GM19328 (cell line): ENCODE results near the gene ZNF358.

ENCODE experiments used
- ATAC-seq: cut with Tn5 transposase; IDR thresholded peaks from one replicate; pipeline ENCODE4 v1.9.1; 2021; ENCODE audit warnings: mild to moderate bottlenecking, moderate library complexity; ENCODE audit not compliant: unreplicated experiment

The ZNF358 gene

DNA sequence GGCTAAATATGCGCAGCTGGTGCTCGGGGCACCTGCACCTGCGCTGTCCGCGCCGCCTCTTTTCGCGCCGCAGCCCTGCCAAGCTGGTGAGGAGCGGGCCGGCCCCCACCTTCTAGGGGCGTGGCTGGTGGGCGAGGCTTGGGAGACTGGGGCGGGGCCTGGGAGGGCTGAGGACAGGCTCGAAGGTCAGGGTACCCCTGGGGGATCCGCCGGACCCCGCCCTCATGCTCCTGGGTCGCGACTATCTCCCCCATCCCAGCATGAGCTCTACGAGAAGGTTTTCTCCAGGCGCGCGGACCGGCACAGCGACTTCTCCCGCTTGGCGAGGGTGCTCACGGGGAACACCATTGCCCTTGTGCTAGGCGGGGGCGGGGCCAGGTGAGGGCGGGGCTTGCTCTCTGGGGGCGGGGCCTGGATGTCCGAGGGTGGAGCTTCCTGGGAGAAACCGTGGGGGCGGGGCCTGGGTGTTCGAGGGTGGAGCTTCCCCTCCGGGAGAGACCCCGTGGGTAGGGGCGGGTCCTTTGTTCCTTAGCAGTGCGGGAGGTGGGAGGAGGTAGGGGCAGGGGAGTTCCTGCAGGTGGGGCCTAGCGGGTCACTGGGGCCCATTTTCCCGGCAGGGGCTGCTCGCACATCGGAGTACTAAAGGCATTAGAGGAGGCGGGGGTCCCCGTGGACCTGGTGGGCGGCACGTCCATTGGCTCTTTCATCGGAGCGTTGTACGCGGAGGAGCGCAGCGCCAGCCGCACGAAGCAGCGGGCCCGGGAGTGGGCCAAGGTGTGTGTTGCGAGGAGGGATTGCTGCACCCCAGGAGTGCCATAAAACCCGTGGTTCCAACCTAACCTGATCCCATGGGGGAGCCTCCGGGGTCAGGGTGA lies 39.3 kb downstream of the ZNF358 start:
- no peak for ATAC-seq

DNA sequence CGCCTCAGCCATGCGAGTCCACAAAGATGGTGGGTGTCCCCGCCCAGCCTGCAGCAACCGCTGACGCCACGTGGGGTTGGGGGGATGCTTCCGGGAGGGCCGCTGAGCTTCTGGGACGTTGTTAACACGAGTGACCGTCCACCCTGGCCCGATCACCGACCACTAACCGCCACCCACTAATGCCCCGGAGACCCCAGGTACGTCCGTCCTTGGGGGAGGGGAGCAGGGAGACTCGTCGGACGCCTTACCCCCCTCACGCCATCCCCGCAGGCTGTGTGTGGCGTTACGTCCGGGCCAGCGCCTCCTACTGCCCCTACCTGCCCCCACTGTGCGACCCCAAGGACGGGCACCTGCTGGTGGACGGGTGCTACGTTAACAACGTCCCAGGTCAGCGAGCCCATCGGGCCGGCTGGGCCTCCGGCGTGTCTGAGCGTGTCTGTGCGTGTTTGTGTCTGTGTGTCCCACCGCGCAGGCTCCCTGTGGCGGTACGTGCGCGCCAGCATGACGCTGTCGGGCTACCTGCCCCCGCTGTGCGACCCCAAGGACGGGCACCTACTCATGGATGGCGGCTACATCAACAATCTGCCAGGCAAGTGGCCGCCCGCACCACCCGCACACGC lies 40.9 kb downstream of the ZNF358 start:
- no peak for ATAC-seq

DNA sequence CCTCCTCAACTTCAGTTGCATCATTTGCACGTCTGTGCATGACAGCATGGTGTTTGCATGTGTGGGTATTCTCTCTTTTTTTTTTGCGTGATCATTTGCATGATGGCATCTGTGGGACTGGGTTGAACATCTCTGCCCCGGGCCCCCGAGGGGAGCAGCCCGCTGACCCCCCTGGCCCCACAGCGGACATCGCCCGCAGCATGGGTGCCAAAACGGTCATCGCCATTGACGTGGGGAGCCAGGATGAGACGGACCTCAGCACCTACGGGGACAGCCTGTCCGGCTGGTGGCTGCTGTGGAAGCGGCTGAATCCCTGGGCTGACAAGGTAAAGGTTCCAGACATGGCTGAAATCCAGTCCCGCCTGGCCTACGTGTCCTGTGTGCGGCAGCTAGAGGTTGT lies 42.8 kb downstream of the ZNF358 start:
- no peak for ATAC-seq

DNA sequence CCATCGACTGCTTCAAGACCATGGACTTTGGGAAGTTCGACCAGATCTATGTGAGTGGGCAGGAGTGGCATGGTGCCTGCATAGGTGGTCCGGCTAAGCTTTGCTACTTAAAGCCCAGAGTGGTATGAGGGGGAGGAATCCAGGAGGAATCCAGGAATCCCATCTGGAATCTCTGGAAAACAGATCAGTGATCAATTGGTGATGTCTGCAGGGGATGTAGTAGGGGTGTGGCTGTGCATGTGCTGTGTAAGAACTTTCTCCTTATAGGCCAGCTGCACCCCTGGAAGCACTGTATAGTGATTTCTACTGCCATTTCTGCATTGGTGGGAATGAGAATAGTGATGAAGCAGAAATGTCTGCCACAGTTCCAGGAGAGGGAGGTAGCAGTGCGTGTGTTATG lies 43.2 kb downstream of the ZNF358 start:
- no peak for ATAC-seq

DNA sequence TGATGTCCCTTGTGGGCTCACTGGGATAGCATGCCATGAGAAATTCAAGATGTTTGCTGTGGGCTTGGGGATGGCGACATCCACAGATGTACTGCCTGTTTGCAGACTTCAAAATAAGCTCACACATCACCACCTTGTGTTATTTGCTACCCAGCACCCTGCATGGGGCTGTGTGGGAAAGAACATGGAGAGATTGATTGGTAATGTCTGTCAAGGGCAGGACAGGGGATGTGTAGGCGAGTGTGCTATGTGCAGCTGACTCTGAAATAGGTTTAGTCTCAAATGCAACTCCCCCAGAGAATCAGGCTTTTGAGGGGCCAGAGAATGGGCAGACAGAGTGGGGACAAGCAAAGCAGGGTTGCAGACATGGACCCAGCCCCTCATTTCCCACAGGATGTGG lies 44.4 kb downstream of the ZNF358 start:
- ATAC-seq: no peak

DNA sequence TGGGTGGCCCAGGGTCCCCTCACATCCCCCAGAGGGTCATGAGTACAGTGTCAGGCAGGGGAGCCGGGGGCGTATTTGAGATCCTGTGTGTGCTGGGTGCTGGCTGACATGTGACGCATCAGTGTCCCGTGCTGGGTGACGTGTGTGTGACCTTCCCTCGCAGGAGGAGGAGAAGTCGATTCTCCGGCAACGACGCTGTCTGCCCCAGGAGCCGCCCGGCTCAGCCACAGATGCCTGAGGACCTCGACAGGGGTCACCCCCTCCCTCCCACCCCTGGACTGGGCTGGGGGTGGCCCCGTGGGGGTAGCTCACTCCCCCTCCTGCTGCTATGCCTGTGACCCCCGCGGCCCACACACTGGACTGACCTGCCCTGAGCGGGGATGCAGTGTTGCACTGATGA lies 45.4 kb downstream of the ZNF358 start:
- no peak for ATAC-seq

DNA sequence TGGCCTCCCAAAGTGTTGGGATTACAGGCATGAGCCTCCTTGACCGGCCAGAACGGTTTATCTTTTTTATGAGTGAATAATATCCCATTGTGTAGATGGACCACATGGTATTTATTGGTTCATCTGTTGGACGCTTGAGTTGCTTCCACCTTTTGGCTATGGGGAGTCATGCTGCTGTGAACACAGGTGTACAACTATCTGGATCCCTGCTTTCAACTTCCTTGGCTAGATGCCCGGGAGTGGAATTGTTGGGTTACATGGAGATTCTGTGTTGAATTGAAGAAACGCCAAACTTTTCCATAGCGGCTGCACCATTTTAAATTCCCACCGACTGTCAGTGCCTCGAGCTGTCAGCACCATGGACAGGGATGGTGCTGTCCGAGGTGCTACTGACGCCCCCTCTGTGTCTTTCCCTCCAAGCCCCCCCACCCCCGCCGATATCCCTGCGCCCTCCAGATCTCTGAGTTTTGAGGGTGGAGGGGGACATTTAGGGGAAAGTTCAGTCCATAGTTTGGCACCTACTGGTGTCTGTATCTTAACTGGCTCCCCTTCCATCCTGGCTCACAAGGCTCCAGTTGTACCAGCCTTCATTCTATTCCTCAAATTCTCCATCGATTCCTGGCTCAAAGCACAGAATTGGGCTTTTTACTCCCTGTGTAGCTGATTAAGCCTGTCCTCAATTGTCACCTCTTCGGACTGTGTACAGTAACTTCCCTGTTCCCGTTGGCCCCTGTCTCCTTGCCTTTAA lies 46.9 kb downstream of the ZNF358 start:
- ATAC-seq: no peak

DNA sequence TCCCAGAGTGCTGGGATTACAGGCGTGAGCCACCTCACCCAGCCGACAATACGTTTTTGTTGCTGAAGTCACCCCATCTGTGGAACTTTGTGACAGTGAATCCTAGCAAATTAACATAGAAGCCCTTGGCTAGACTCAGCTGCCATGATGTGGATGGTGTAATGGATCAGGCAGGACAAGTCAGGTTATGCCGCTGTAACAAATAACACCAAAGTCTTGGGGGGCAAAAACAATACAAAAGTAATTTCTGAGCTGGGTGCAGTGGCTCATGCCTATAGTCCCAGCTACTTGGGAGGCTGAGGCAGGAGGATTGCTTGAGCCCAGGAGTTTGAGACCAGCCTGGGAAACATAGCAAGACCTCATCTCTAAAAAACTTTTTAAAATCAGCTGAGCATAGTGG lies 49.0 kb downstream of the ZNF358 start:
- ATAC-seq: no peak

DNA sequence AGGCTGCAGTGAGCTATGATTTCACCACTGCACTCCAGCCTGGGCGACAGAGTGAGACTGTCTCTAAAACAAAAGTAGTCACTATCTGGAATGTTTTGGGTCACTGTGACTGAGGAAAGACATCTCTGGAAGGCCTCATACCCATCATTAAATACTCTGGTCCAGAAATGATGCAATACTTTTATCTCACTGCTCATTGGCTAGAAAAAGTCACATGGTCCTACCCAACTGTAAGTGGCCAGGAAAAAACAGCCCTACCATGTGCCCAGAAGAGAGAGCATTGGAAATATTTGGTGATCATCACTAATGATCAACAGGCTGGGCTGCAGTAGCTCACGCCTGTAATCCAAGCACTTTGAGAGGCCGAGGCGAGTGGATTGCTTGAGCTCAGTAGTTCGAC lies 49.4 kb downstream of the ZNF358 start:
- ATAC-seq: no peak
